Inferior parietal cortex (tissue), 1 donor: ENCODE data around the gene MYO1C.
A peak's percentile ranks its signal among the peaks of the same experiment; 100 is the strongest.
"Not testable (repeated sequence)": the region's sequence is repeated elsewhere in the genome, so short reads cannot be mapped to it uniquely, and the experiment has no call there.

Experiments
- DNase-seq: peaks from one replicate; pipeline ENCODE4 v3.0.0-alpha.2; 2016; ENCODE audit errors: extremely low spot score

The MYO1C gene

DNA sequence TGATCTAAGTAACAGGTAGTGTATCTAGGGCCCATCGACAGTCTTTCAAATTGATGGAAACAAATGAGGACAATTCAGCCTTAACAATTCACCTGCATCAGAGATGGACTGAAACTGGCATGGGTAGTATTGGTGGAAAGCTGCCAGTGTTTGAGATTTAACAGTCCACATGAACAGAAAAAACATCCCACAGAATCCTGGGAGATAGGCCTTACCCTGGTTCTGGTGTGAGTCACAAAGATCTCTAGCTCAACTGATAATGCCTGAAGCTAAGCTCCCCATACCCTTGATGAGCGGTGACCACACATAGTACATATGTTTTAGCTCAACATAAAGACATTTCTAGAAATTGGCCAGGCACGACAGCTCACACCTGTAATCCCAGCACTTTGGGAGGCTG is 58.3 kb downstream of the MYO1C start:
- no peak for DNase-seq

DNA sequence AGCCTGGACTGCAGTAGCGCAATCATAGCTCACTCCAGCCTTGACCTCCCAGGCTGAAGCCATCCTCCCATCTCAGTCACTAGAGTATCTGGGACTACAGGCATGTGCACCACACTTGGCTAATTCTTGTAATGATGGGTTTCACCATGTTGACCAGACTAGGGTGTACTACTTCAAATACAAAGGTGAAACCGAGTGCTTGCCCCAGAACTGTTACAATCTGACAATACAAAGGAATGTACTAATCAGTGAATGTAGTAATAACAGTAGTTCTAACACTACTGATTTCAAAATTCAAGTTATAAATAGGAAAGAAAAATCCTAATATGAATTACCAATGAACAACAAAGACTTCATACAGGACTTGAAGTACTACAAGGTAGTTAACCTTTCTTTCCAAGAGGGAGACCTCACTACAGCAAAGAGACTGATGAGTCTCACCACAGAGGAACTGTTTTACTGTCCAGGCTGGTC is 60.8 kb downstream of the MYO1C start:
- no peak for DNase-seq

DNA sequence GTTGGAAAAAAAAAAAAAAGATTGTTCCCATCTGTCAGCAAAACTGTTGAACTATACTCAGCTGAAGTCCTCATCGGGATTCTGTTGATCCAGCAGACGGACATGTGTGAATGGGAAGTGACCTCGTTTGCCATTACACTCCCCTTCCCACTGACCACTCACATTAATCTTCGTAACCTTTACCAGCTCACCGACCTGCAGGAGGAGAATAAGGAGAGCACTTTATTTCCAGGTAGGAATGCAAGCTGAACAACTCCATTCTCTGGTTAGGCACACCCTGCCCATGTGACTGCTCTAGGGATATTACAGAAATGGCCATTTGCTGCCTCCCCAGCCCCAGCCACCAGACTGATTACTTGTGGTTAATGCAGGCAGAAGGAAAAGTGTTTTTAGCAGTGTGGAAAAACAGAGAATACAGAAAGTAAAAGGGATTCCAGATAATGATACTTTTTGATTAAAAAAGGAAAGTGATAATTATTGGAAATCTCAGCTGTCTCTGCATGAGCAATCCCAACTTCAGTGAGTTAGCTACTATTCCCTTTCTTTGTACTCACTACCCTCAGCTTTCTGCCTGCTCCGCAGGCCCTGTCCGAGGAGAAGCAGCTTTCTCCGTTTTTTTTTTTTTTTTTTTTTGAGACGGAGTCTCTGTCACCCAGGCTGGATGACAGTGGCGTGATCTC is 68.9 kb downstream of the MYO1C start:
- no peak for DNase-seq

DNA sequence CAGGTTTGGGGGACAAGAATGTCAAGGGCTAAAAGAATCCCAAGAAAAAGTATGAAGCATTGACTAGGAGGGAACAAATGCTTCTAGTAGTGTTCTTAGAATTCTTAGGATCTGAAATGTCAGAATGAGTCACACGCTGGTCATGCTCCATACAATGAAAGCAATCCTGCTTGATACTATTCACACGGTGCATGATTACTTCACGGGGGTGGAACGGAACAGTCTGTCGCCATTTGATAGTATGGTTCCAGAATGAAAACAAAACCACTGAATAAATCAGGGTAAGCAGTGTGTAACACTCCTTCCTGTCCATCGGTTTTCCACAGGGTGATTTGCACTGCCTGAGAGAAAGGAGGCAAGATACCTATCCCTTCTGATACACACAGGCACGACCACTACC is 69.6 kb downstream of the MYO1C start:
- peak; percentile 18 for DNase-seq

DNA sequence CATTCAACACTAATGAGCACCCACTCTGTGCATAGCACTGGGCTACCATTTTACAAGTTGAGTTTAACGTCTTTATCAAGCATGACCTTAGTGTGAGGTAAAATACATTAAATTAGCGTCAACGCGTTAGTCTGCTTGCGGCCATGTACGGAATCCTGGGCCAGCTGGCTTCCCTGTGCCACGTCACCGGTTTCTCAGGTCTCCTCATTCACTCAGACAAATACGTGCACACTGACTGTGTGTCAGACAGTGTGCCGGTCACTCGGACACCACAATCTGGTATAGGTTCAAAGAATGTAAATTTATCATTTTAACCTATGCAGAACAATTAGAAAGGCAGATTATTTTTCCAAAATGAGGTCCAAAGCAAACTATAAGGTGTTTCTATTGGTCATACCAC is 71.0 kb downstream of the MYO1C start:
- DNase-seq, result no peak

DNA sequence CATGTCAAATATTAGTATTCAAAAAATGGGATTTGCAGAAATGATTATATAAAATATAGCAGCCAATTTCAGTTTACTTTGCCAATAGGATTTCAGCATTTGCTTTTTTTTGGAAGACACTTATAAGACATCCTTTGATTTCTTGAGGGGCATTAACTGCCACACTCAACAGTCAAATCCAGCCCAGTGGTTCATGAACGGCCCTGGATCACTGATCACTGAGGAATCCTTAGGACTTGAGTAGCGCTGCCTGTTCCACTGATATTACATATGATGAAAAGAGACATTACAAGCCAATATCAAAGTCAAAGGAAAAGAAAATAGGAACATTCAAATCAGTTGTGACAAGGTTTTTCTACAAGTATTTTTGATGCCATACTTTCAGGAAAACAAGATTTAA is 71.5 kb downstream of the MYO1C start:
- no peak for DNase-seq

DNA sequence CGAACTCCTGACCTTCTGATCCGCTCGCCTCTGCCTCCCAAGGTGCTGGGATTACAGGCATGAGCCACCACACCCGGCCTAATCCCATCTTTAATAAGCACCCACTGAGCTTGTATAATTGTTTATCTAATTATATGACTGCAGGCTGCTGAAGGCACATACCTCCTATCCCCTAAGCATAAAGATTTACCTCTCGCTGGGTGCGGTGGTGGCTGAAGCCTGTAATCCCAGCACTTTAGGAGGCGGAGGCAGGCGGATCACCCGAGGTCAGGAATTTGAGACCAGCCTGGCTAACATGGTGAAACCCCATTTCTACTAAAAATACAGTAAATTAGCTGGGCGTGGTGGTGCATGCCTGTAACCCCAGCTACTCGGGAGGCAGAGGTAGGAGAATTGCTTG is 72.3 kb downstream of the MYO1C start:
- no peak for DNase-seq

DNA sequence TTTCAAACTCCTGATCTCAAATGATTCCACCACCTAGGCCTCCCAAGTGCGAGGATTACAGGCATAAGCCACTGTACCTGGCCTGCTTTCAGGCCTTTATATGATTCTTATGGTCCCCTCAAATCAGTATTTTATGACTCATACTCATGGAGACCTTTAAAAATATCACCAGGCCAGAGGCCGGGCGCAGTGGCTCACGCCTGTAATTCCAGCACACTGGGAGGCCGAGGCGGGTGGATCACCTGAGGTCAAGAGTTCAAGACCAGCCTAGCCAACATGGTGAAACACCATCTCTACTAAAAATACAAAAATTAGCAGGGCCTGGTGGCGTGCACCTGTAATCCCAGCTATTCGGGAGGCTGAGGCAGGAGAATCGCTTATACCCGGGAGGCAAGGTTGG is 74.0 kb downstream of the MYO1C start:
- DNase-seq, result not testable (repeated sequence)

DNA sequence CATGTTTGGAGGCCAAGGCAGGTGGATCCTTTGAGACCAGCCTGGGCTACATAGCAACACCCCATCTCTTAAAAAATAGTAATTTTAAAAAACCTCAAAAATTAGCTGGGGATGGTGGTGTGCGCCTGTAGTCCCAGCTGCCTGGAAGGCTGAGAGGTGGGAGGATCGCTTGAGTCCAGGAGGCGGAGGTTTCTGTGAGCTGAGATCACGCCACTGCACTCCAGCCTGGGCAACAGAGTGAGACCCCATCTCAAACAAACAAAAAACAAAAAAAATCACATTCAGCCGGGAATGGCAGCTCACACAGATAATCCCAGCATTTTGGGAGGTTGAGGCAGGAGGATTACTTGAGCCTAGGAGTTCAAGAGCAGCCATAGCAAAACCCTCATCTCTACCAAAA is 76.1 kb downstream of the MYO1C start:
- no peak for DNase-seq

DNA sequence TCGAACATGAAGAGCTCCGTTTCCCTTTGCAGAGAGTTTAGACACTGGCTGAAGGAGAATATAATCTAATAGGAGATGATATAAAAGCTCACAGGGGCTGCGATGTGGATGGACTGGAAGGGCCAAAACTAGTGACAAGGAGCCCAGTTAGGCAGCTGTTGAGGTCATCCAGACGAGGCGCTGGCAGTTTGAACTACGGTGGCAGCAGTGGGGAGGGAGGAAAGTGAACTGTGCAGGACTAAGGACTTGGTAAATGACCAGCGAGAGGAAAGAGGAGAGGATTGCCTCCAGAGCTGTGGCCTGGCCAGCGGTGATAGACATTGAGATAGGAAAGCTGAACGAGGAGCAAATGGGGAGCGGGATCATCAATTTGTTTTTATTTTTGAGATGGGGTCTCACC is 77.9 kb downstream of the MYO1C start:
- DNase-seq, result no peak
